Stimulated activated CD8-positive, alpha-beta memory T cell treated with anti-CD3 and anti-CD28 coated beads, Interleukin-2, amount 100 ng/mL, for 48 hours (primary cell): Measurements from ENCODE around the gene SLC7A5.
"Not testable (repeated sequence)": the region's sequence is repeated elsewhere in the genome, so short reads cannot be mapped to it uniquely, and the experiment has no call there.

Source experiments
- DNase-seq, 2 donors: peaks; one replicate each; pipeline ENCODE4 v3.0.0-alpha.2; 2020; ENCODE audit warnings: low read depth in 2 of 2

Gene SLC7A5

GRCh38 chr16:87834005-87834667 lies 35.2 kb downstream of the SLC7A5 start:
- DNase-seq: no peak

GRCh38 chr16:87833548-87833947 lies 35.8 kb downstream of the SLC7A5 start:
- DNase-seq: no peak

DNA sequence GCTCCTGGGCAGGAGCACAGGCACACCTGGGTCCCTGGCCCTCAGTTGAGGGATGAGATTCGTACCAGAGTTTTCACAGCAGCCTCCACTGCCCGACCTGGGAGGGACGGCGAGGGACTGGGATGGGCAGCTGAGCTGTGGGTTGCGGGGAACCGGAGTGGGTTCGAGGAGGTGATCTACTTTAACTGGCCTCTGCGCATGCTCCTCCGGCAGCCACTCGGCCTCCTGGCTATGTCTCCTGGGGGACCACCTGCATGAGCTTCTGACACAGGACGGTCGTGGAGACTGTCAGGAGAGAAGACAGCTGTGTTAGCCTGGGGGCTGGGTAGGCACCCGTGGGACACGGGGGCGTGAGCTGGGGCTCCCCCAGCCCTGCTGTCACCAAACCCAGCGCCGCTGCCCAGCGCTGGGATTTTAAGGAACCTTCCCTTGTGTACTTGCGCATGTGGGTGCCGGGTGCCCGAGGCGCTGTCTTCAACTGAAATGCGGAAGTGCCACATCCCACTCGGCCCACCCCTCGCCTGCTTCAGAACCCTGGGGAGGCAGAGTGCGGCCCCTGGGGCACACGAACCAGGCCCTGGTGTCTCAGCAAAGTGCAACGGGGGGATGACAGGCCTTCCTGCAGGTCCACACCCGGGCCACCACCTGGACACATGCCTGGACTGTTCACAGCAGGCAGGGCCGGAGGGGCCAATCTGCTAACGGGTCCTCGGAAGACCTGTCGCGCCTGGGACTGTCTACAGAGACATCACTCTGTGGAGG lies 36.4 kb downstream of the SLC7A5 start:
- no peak for DNase-seq

DNA sequence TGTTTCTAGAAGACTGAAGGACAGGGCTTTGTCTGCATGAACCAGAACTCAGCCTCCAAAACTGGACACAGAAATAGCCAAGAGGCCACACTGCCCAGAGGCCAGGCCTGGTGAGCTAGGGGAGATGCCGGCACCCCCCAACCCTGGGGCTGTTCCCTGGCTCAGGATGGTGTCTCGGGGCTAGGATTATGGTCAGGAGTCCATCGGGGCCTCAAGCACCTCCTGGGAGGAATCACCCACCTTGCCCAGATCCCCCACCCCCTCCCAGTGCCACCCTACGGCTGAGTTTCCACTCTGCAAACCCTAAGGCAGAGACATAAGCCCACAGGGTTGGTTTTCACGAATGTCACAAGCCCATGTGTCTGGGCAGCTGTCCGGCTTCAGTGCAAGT lies 37.2 kb downstream of the SLC7A5 start:
- DNase-seq: no peak

- no peak for DNase-seq
These were observed 37.7 kb downstream of the SLC7A5 start for GRCh38 chr16:87831421-87832136.

- DNase-seq: no peak
These were observed 38.5 kb downstream of the SLC7A5 start for GRCh38 chr16:87830673-87831420.

DNA sequence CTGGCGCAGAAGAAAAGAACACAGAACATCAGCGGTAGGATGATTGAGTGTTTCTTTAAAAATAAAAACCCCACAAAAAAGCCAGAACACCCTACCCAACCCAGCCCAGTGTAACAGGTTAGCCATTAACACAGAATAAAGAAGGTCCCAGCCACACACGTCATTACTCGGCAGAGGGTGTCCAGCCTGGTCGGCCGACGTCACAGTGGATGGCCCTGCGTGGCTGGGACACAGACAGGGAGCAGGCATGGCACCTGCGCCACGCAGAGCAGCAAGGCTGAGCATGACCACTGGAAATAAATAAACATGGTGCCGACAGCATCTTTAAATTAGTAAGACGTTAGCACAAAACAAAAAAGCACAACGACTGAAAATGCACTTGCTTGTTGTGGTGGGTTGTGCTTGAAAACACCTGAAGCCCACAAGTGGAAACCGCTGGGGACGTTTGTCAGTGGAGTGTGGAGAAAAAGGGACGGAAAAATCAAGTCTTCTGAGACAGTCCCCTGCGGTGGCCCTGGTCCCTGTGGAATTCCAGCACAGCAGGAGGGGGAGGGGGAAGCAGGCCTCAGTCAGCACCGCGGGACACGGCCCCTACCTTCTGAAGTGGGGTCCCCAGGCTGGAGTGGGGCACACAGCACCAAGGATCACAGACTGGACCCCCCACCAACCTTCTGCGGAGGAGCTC lies 39.2 kb downstream of the SLC7A5 start:
- DNase-seq: no peak

DNA sequence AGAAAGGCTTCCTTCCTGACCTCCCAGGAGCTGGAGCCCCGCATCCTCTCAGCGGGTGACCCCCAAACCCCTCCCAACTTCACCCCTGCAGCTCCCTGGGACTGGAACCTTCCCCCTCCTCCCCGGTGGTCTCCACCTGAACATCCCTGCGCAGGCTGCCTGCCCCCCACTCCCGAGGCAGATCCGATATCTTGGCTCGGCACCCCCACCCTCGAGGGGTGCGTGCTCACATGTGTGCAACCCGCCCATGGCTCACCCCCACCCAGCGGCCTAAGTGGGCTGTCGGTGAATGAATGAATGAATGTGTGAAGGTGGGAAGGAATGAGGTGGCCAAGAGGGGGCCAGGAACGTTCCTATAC lies 39.7 kb downstream of the SLC7A5 start:
- no peak for DNase-seq

DNA sequence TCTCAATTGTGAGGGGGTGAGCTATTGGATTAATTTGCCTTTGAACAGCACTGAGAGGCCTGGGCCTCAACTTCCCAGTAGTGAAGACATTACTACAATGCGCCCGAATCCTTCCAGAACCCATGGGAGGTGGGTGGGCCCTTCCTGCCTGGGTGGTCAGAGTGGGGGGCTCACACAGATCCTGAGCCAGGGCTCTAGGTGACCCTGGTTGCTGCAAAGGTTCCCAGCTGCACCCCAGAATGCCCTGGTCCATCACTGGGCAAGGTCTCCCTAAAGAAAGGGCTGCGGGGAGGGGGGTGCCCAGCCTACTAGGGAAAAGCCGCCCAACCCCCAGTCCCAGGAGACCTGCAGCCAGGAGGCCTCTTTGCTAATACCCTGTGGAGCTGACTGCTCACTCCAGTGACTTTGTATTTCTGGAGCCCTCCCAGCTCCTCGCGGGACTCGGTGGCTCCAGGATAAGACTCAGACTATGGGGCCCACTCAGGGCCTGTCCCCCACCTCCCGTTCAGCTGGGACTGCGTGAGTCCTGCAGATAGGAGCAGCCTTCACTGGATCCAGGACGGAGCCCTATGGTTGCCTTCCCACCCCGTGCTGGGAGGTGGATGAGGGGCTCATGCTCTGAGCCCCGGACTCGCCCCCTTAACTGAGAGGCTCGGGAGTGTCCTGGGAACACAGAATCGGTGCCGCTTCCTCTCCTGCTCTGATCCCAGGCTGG lies 40.2 kb downstream of the SLC7A5 start:
- no peak for DNase-seq

DNA sequence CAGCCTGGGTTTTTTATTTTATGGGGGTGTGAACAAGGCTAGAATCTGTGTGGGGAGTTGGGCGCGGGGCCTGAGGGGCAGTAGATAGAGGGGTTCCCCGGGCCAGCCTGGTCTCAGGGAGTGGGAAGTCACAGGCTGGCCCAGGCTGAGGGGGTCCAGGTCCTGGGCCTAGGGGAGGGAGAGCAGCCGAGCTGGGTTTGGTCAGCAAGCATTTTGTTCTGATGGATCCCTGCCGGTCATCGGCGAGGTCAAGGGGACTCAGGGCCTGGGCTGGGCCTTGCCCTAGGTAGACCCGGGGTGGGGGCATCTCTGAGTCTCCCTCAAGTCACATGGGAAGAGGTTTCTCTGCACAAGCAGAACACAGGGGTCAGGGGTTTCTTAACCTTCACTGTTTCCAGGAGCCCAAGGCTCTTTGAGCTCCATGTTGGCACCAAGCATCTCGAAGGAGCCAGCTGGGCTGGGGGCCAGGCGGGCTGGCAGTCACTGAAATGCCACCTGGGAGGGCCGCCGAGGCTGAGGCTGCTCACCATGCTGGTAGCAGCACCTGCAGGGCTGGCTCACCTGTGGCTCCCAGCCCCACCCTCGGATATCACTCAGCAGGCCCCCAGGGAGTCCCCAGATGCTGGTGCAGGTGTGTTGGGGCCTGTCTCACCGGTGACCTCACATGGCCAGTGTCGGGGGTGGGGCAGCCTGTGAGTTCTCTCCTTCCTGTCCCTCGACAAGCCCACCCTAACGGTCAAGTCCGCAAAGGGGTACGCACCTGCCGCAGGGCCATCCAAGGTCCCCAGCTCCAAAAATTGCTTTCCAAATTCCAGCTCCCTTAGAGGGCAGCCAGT lies 41.0 kb downstream of the SLC7A5 start:
- DNase-seq: no peak

- not testable (repeated sequence) for DNase-seq
These were observed 41.8 kb downstream of the SLC7A5 start for GRCh38 chr16:87827588-87827915.

DNA sequence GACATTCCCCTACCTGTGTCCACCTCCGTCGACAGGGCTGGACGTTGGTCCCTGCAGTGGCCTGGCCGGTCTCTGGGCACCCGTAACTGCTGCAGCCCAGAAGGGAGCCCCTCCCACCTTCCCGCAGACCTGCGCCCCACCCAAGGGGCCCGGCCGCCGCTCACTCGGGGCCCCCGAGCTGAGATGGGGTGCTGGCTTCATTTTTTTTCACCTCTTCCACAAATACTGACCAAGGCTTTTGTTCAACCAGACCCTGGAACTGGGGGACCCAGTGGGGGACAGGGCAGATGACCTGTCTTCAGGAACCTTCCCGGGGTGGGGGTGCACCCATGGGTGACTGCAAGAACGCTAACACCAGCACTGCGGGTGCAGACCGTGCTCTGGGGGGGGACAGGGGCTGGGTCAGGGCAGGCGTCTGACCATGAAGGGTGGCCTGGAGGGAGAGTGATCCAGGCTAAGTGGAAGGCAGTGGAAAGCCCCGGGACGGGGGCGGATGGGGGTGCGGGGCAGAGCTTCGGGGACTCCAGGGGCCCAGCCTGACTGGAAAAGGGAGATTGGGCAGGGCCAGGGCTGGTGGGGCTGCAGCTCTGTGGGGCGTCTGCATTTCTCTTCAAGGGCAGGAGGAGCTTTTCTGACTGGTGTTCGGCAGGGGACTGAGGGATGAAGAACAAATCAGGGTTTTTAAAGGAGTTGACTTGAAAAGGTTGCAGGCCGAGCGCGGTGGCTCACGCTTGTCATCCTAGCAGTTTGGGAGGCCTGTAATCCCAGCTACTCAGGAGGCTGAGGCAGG lies 42.3 kb downstream of the SLC7A5 start:
- no peak for DNase-seq

DNA sequence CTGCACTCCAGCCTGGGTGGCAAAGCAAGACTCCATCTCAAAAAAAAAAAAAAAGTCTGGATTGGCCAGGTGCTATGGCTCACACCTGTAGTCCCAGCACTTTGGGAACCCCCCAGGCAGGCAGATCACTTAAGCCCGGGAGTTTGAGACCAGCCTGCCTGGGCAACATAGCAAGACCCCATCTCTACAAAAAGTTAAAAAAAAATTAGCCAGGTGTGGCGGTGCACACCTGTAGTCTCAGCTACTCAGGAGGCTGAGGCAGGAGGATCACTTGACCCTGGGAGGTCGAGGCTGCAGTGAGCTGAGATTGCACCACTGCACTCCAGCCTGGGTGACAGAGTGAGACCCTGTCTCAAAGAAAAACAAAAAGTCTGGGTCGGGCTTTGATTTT lies 42.9 kb downstream of the SLC7A5 start:
- DNase-seq: not testable (repeated sequence)

GRCh38 chr16:87825842-87826120 lies 43.5 kb downstream of the SLC7A5 start:
- DNase-seq: not testable (repeated sequence)

DNA sequence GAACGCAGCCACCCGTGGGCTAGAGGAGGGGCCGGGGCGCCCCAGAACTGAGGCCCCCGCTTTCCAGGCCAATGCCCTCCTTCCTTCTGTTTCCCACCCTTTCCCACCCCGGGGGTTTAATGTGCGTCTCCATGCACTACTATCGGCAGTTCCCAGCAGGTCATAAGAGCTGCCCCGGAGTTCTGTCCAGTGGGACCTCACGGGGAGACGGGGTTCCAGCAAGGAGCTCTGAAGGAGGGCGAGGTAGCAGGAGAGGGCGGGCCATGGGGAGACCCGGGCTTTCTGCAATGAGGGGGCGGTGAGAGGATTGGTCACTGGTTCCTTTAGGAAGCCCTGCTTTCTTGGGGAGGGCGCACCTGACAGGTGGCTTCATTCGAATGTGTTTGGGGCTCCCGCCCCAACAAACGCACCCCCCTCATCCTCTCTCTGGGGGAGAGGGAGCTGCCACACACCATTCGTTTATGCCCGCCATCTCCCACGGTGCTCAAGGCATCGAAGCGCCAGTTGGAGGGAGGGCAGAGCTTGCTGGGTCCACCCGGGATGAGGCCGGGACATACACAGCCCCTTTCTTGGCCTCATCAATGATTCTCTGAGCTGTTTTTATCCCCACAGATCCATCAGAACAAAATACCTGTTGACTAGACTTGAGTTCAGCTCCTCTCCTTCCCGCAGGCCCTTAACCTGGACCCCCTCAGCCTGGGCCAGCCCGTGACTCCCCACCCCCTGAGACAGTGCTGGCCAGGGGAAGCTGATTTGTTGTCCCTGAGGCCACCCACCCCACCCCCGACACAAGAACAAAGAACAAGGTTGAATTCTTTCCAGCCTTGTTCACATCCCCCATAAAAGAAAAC lies 44.1 kb downstream of the SLC7A5 start:
- DNase-seq: no peak

DNA sequence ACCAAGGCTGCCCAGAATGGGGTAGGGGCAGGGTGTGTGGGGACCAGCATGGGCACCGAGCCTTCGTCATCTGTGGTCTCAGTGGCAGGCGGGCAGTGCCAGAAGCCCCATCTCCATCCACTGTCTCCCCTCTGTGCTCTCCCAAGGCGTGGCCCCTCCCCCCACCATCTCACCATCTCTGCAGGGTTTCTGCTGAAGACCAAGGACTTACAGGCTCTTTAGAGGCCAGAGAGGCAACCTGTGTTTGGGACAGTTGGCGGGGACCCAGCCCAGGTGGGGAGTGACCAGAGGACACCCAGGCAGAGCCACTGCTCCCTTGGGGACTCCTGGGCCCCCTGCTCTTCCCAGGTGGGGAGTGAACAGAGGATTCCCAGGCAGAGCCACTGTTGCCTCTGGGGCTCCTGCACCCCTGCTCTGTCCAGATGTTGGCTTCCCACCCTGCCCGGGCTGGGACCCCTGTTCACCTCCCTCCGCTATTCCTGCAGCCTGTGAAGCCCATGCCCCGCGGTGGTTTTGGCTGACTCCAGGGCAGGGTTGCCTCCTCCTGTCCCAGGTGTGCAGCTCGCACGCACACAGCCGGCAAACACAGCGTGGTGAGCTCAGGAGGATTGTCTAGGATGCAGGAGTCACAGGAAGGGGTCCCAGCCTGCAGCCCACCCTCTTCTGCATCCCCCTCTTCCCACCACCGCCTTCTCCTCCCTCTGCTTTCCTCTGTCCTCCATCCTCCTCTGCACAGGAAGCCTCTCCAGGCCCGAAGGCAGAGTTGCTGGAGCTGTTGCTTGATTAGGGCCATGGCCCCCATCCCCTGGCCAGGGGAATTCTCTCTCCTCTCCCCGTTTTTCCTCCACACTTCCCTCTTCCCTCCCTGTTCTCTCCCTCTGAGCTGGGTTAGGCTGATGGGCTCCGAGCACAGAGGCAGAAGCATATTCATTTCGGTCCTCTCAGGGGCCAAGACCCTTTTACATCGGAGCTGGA lies 45.0 kb downstream of the SLC7A5 start:
- DNase-seq: no peak

- DNase-seq: no peak
These were observed 46.0 kb downstream of the SLC7A5 start for GRCh38 chr16:87823181-87823929.
